Fibroblast of skin of left quadriceps (primary cell): Measurements from ENCODE around the gene CRIP2.

Source experiments
- DNase-seq, 2 experiments: peaks; one replicate each; pipeline ENCODE4 v3.0.0-alpha.2; 2013; ENCODE audit warnings: low read depth in 2 of 2

The CRIP2 gene

GRCh38 chr14:105461903-105462302 is 12.7 kb upstream of the CRIP2 start:
- no peak for DNase-seq

GRCh38 chr14:105464501-105464900 is 10.1 kb upstream of the CRIP2 start:
- DNase-seq: no peak

DNA sequence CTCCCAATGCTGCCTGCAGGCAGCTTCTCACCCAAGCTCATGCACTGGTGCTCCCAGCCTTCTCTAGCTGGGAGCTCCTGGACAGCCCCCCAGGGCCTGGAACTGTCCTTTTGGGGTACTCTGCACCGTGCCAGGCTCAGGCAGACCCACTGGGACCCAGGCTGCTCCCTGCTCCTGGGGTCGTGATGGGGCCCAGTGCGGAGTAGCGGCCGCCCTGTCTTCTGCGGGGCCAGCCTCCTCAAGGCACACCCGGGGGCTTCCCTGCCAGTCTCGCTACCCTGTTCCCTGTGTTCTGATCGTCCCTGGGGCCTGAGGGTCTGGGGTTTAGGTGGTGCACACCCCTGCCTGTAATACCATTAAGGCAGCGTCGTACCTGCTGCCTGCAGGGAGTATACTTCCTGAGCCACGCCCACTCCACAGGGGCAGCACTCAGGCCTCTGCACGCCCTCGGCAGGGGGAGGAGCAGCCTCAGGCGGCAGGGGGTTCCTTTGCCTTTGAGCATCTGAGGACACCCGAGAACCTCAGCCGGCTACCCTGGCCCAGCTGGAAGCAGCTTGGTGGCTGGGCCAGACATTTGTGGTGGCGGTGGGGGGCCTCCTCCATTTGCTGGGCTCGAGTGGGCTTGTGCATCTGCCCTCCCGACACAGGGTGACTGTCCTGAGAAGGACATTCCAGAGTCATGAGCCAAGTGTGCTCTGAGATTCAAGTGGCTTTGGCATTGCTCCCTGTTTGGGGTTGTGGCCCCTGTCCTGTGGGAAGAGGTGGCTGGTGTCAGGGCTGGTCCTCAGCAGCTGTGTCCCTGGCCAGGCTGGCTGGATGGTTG is 9.2 kb upstream of the CRIP2 start:
- no peak for DNase-seq

GRCh38 chr14:105466531-105467248 is 7.9 kb upstream of the CRIP2 start:
- no peak for DNase-seq

- DNase-seq: no peak
Observed at GRCh38 chr14:105467249-105467941, 7.2 kb upstream of the CRIP2 start.

GRCh38 chr14:105467942-105468471 is 6.6 kb upstream of the CRIP2 start:
- no peak for DNase-seq

GRCh38 chr14:105468621-105469241 is 5.9 kb upstream of the CRIP2 start:
- no peak for DNase-seq

- no peak for DNase-seq
Observed at GRCh38 chr14:105469456-105470349, 4.9 kb upstream of the CRIP2 start.

GRCh38 chr14:105470350-105471296 is 4.0 kb upstream of the CRIP2 start:
- no peak for DNase-seq

- DNase-seq: no peak
Observed at GRCh38 chr14:105471297-105471821, 3.3 kb upstream of the CRIP2 start.

DNA sequence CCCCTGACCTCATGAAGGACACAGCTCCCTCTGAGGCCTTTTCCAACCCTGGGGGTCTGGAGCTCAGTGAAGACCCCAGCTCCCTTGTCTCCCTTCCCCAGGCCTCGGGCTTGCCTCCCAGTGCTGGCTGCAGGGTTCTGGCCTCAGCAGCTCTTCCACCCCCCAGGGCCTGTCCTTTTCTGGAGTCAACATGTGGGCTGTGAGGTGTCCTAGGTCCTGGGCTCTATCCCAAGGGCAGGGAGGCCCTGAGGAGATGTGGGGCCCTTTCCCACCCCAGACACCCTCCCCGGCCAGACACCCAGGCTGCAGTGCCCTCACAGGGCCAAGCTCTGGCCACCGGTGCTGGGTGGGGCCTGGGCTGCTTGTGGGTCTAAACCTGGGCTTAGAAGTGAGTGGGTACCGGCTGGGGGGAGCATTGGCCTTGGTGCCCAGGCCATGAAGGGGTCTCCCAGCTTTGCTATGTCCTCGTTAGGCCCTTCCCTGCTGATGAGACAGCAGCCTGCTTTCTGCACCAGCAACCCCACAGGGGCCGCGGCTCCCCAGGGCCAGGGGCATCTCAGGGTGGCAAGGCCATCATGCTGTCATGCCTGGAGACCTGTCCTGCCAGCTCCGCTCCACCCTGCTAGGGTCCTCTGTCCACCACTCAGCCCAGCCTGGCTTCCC is 2.7 kb upstream of the CRIP2 start:
- no peak for DNase-seq

DNA sequence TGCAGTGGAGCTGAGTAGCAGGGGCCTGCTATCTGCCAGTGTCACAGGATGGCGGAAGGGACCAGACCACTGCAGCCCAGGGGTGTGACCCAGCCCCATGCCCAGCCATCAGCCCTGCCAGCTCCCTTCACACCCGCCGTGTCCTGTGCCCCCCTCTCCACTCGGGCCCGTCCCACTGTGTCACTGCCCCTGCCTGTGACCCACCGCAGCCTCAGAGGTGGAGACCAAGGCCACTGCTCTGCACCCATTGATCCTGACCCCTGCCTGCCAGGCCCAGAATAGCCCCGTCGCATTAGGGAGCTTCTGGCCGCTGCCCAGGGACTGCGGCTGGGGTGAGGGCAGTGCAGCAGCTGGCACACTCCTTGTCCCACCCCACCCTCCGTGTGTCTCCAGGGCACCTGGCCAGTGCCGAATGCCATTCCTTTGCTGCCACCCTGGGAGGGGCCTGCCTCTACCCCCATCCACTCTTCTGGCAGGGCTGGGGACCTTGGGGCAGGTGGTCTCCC is 2.1 kb upstream of the CRIP2 start:
- DNase-seq: no peak

GRCh38 chr14:105473033-105473676 is 1.5 kb upstream of the CRIP2 start:
- no peak for DNase-seq

DNA sequence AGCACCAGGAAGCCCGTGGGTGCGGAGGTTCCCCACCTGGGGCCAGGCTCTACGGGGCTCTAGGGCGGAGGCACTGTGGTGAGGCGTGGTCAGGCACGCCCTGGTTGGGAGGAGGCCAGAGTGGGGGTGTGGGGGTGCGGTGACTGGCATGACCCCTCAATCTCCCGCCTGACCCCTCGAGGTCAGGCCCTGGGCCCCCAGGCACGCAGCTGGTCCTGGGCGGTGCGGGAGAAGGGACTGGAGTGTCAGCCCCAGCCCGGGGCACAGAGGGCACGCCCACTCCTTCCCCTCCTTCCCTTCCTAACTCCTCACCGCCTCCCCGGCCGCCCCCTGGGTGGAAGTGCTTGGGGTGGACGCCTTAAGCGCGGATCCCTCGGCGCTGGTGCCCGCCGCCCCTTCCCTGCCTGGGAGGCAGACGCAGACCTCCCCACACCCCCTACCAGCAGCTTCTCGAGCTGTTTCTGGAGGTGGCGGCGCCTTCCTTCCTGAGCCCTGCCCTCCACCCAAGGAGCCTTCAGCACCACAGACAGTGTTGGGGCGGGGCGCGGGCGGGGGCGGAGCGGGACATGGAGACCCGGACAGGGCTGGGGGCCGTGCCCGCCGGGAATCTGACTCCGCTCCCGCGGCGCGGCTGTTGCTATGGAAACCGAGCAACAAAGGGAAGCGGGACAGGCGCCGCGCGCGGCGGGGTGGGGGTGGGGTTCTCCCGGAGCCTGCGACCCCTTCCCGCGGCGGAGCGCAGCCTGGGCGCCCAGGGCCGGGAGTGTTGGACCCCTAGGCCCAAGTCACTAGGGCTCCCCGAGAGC is 741 bp upstream of the CRIP2 start:
- peak; percentile 61 to 62 for DNase-seq

DNA sequence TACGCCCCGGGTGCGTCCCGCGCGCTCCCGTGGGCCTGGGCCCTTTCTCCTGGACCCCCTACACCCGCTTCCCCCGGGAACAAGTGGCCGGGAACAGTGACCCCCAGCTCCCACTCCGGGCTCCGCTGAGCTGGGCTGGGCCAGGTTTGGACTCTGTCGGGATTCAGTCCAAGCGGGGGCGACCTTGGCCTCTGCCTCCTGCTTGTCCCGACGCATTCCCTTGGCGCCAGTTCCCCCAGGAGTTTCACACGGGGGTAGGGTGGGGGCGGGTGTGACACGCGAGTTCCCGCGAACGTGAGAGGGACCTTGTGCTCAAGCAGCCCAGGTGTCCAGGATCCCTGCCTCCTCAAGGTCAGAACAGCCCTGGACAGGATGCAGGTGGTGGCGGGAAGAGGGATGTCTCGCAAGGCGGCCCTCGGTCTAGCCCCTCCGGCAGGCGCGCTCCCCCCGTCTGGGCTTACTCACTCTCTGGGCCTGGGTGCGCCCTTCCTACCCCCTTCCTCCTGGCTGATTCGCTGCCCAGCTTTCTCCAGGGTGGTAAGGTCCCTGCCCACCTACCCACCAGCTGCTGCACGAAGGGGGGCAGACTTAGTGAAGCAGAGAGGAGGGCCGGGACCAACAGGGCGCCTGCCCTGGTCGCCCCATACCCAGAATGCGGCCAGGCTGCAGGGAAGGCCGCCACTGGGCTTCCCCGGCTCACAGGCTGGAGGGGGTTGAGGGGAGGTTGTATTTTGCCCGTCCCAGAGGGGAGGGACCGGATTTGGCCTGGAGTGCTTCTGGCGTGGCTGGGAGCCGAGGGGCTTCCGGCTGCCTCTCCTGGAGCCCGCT is 862 bp downstream of the CRIP2 start:
- no peak for DNase-seq

DNA sequence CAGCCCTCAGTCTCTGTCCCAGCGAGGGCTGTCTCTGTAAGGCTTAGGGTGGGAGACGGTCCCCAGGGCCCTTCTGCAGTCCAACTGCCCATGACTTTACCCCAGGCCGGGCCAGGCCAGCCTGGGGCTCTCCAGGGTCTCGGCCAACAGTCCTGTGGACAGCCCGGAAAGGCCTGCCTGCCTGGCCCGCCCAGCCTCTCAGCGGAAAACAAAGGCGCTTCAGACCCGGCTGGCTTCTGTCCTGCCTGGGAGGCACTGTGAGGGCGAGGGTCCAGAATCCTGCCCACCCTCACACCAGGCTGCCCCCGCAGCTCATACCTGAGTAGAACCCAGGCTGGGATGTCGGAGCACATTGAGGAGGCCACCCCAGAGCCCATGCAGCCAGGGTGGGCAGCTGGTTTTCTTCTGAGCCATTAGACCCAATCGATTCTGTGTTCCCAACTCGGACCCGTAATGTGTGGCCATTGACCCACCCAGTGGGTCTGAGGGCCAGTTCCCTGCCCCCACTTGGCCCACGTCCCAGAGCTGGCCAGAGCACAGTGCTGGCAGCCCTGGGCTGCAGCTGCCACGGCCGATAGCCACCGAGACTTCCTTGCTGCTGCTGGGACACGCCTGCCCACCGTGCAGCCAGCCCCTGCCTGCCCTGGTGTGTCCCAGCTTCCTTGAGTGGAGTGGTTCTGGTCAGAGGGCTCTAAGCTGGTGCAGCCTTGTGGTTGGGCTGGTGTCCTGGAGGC is 1.6 kb downstream of the CRIP2 start:
- DNase-seq: no peak
